Stimulated activated CD8-positive, alpha-beta memory T cell treated with anti-CD3 and anti-CD28 coated beads, Interleukin-4, amount 100 ng/mL, for 1 hour (primary cell): ENCODE measurements around the gene CACNA1H.
"Not testable (repeated sequence)": the region's sequence is repeated elsewhere in the genome, so short reads cannot be mapped to it uniquely, and the experiment has no call there.

Experiments
- DNase-seq, 2 donors: peaks; one replicate each; pipeline ENCODE4 v3.0.0-alpha.2; 2020; ENCODE audit warnings: low read depth in 2 of 2, low spot score in 1 of 2

CACNA1H gene

DNA sequence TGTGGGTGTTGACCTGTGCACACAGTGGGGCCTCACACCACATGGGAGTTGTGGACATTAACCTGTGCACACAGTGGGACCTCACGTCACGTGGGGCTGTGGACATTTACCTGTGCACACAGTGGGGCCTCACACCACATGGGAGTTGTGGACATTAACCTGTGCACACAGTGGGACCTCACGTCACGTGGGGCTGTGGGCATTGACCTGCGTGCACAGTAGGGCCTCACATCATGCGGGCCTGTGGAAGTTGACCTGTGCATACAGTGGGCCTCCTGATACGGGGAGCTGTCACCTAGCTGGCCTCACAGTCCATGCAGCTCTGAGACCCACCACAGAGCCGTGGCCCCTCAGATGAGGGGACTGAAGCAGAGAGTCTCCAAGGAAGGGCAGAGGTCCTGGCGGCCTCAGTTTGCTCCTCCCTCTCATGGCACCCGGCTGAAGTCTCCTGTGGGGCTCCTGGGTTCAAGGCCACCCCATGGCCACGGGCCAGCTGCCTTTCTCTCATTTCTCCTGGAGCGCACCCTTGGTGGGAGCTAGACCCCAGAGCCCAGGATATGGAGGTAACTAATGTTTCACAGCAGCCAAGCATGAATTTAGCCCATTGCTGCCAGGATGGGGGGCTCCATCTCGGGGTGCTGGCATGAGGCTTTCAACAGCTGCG, 21.0 kb downstream of the CACNA1H start:
- DNase-seq, result no peak

GRCh38 chr16:1174477-1175357, 21.8 kb downstream of the CACNA1H start:
- no peak for DNase-seq

DNA sequence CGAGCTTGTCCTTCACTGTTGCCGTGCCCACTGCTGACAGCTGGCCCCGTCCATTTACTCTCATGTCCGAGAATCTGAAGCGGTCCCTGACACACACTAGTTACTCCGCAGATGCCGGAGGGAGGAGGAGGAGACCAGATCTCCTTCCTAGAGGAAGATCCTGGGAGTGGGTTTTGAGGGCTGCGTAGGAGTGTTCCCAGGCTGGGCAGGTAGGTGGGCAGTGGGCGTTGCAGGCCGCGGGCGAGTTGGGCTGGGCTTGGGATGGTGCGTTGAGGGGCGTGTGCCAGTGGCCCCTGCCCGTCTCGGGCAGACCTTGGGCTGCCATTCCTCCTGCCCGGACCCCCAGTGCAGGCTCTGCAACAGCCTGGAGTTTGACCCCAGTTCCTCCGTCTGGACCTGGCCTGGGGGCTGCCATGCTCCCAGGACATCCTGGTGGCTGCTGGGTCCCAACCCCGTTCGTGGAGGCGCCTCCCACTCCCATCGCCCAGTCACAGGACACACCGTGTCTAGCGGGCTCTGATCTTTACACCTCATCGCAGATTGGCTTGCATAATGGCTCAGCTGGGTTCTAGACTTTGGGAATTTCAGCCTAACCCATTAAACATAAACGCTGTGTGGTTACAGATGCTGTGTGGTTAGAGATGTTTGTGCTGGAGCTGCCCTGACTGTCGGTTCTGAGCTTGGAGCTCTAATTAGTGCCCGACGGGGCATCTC, 22.8 kb downstream of the CACNA1H start:
- DNase-seq, result no peak

DNA sequence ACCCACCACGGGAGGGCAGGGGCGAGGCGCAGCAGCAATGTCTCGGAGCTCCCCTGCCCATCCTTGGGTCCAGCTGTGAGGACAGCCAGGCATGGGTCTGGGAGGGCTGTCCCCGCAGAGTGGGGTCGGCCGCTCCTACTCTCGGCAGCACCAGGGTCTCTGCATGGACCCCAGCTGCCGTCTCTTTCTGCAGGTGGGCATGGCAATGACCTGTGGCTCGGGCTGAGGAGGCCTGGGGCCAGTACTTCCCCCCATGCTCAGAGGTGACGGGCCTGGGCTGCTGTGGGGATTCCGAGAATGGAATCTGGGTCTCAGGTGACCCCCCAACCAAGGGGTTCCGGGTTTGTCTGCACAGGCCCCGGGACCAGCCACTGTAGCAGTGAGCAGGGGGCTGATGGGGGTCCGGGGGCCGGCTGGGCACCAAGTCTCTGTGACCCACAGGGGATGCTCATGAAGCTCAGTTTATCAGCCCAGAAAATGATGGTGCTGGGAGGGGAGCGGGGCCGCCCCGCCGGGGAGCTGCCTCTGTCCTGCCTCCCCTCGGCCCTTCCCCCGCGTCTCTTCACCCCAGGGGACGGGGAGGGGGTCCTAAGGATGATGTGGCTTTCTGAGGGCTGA, 23.5 kb downstream of the CACNA1H start:
- DNase-seq, result no peak

DNA sequence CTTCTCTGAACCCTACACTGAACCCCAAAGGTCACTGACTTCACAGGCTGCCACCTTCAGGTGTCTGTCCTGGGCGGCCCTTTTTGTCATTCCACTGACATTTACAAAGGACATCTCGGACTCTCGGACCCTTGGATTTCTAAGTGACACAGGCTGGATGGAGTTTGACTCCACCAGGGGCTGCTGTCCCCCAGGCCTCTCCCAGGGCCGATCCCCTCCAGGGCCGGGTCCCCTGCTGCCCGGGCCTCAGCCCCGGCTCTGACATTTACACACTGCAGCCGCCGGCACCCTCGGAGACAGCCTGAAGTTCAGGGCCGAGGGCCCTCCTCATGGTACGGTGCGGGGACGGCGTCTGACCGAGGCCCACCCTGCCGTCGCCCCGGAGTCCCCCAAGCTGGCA, 24.1 kb downstream of the CACNA1H start:
- no peak for DNase-seq

- DNase-seq, result no peak
Measured at GRCh38 chr16:1177750-1178149, 24.8 kb downstream of the CACNA1H start.

DNA sequence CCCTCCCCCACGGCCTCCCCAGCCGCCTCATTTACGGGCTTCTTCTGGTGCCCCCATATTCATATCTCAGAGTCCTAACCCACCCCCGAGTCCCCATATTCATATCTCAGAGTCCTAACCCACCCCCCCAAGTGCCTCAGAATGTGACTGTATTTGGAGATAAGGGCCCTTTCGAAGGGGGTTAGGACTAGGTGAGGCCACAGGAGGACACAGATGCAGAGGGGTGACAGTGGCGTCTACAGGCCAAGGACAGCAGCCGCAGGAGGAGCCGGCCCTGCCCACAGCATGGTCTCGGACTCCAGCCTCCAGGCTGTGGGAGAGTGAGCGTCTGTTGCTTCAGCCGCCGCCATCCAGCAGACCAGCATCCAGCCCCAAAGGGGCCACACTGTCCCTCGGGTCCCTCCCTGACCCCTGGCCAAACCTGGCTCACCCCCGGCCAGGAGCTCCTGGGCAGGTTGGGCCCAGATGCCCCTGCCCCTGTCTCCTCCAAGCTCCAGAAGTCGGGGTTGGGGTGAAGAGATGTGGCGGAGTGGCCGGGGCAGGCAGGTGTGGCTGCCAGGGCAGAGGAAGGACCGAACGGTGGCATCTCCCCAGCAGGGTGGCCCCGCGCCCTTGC, 25.5 kb downstream of the CACNA1H start:
- DNase-seq, result no peak

GRCh38 chr16:1180549-1181403, 27.9 kb downstream of the CACNA1H start:
- no peak for DNase-seq

DNA sequence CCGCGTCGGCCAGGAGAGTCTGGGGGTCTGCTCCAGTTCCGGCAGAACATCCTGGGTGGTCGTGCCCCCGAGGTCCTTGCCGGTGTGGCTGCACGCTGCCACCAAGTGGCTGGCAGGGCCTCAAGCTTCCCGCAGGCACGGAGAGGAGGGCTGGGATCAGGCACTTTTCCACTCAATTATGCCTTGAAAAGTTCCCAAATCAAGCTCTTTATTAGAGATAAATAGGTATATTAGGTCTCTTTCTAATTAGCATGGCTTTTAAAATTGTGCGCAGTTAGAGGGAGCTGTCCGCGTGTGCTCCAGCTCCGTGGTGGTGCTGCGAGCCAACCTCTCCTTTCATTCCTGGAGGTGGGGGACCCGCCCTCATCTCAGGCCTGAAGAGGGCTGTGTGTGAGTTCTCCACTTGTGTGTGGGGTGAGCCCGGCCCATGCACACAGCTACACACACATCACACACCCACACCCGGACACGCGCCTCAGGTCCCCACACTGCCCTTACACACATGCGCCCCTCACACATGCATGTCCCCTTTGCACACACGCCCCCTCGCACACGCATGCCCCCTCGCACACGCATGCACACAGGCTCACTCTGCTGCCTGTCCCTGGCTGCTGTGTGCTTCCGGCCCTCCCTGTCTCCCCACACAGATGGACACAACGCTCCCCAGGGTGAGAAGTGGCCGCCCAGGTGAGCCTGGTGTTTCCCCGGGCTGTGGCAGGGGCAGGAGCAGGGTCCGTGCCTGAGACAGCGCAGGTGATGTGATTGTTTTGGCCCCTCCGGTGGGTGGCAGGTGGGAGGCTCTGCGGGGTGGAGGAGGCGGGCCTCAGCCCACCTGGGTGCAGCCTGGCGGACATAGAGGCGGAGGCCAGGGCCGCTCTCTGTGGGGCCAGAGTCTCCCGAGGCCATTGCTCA, 28.8 kb downstream of the CACNA1H start:
- DNase-seq, result no peak

DNA sequence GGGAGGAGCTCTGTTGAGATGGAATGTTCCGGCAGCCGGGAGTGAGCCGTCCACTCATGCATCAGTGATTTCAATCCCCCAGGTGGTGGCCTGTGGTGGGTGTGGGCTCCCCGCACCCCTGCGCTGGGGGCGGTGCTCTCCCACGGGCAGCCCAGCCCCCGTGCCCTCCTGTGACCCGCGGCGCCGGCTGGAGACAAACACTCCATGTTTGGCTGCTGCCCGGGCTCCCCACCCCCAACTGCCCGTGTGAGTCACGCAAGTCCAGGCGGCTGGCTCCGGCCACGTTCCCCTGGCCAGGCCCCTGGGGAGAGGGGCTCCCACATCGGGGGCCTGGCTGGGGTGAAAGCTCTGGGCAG, 29.4 kb downstream of the CACNA1H start:
- DNase-seq, result no peak

DNA sequence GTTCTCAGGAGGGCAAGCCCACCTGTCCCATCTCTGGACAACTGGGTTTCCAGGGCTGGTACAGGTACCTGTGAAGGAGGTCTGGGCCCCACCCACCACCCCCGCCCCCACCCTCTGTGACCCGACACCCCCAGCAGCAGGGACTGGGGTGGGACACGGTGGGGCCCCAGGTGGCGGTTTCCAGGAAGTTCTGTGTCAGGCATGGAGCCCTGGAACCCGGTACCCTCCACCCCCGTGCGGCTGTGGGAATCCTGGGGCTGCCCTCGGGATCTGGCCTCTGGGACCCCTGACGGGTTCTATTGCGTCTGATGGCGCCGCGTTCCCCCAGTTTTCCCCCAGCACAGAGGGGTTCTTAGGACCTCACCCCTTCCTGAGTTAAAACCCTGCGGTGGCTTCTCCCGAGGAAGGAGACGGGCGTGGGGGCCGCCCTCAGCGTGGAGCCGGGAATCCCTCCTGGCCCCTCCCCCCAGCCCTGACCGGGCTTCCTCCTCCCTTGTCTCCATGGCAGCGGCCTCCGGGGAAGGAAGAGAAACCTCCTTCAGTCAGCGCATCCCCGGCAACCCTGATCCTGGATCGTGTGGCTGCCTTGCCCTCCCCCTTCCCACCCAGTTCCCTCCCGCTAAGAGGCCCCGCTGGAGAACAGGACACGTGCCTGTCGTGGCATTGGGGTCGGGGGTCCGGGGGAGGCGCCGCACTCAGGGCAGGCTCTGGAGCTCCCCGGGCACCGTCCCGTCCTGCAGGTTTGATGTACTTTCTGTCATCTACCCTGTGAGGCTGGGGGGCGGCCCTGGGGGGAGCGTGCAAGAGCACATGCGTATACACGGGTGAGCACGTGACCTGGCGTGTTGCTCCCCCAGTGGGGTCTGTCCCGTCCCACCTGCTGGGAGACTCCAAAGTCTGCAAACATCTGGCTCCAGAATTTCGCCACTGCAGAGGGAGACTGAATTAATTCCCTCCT, 30.3 kb downstream of the CACNA1H start:
- no peak for DNase-seq

DNA sequence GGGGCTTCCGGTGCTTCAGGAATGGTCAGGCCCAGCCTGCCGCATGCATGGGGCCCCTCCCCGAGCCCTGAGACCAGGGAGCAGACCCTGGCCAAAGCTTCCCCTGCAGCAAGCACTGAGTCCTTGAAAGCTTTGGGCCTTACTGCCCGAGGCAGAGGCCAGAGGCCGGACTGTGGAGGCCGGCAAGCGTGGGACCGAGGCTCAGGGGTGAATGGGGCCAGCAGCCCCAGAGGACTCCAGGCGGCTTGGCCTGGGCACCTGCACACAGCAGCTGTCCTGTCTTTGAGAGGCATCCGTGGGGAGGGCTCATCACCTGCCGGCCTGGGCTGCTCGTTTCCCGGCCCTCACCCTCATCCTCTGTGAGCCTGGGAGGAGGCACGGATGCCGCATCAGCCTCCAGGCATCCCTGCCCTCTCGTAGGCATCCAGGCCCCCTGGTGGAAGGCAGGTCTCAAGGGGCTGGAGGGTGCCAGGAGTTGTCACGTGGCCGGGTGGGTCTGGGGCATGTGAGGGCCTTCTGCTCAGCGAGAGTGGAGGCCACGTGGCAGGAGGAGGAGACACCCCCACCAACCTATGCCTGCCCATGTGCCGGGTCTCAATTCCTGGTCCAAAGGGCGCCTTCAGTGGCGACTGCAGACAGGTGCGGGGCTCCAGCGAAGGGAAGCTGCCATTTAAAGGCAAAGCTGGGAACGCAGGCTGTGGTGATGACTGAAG, 31.4 kb downstream of the CACNA1H start:
- no peak for DNase-seq

- DNase-seq, result no peak
Measured at GRCh38 chr16:1184980-1185379, 32.1 kb downstream of the CACNA1H start.

- not testable (repeated sequence) for DNase-seq
Measured at GRCh38 chr16:1185460-1186207, 32.7 kb downstream of the CACNA1H start.

DNA sequence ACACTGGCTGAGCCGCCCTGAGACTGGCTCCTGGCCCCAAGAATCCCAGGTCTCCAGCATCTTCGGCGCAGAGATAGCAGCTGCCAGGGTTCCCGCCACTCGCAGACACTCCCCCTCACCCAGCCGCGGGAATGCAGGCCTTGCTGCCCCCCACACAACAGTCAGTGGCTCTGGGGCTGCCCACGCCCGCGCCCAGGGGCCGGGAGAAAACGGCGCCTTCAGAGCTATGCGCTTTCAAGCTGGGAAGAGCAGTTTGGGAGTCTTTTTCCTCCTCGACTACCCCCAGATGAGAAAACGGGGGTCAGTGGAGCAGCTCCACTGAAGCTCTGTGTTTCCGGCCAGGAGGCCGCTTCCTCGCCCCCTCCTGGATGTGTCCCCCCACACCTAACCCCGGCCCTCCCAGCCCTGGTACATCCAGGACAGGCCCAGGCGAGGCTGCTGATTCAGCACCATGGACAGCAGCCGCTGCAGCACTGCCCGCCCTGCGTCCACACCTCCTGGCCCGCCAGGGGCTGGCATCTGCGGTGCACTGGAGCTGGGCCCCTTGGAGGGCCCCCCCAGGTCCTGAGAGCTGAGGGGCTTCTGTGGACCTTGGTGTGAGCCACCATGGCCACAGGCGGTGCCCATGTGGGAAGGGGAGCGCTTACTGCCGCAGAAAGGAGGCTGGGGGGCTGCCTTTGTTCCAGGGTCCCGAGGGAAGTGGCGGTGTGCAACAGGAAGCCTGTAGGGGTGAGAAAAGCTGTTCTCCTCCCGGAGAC, 35.7 kb downstream of the CACNA1H start:
- DNase-seq, result no peak

GRCh38 chr16:1189455-1189854, 36.5 kb downstream of the CACNA1H start:
- no peak for DNase-seq
